ENCODE results near the gene HFM1. TPM values are rescaled to one million over a fixed set of nuclear protein-coding genes. Genes with fewer than 3 reads are reported as not detected.

The HFM1 gene
- total RNA-seq, 1 experiment from 2014 or later: 2.0 TPM

DNA sequence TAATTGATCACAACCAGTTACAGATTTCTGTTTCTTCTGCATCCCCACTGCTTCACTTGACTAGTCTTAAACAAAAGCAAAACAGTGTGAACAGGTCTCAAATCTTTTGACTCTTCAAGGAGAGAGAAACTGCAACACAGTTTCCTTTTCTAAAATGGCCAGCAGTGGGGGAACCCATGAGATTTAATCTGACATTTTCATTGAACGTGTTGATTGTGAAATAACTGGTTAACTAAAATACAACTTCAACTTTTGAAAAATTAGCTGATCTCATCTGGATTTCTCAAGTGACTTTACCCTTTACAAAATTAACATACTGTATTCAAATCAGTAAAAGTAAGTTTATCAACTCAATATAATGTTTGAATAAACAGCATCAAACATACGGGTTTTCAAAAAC is 143.0 kb downstream of the HFM1 start:
- no peak for DNase-seq (ENCODE audit: low read depth)

DNA sequence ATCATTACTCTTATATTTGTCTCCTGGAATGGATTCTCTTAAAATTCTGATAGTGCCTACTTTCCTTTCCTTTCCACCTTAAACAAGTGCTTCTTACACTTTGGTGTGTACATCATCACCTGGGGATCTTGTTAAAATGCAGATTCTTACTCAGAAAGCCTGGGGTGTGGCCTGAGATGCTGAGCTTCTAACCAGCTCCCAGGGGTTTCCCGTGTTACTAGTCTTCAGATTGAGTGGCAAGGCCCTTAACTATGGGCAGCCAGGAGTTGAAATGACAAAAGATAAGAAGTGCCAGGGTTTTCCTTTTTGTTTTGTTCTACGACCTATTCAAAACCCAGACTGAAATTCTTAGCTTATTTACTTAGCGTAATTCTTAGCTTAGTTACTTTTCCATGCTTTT is 159.2 kb downstream of the HFM1 start:
- DNase-seq (ENCODE audit: low read depth): no peak

DNA sequence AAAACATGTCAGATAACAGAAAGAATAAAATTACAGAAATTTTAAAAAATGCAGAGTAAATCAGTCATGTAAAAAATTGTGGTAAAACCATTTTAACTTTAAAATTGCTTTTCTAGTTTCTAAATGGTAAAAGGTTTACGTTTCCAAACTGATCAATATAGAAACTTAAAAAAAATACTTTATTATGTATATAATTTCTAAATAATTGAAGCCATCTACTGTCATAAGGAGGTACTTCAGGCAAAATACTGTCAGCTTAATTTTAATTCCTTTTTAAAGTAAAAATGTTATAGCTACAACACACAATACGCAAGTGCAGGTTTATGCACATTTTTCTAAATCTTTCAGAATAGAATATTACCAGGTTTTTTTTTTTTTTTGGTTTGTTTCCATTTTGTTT is 159.9 kb downstream of the HFM1 start:
- DNase-seq (ENCODE audit: low read depth): no peak

DNA sequence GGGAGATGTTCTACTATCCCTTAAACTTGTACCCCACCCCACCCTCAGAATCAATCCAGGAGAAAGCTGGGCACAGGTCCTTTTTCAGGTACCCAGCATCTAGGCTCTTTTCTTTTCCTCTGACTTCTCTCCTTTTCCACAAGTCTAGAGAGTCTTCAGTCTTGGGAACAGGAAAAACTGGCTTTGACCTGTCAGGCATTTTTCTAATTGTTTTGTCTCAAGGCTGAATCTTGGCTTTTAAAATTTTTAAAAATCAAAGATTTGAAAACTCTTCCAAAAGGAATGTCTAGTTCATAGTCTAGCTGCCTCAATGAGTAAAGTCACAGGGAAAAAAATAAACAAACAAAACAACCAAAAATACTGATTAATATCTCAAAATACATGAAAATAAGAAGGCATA is 161.5 kb downstream of the HFM1 start:
- no peak for DNase-seq (ENCODE audit: low read depth)

DNA sequence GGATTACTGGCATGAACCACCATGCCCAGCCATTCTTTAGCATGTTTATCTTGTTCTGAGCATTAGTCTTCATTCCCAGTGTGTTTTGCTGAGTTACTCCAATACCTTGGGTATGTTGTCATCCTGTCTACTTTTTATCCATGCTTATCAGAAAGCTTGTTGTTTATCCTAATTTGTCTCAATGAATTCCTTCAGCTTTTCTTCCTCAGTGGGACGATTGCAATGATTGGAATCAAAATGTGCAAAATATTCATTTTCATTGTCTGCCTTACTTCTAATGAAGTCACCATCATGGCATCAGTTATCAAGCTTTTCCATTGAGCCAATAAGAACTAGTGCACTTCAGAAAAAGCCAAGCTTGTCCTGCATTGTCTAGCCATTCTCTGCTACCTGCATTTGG is 170.5 kb downstream of the HFM1 start:
- DNase-seq (ENCODE audit: low read depth): no peak

DNA sequence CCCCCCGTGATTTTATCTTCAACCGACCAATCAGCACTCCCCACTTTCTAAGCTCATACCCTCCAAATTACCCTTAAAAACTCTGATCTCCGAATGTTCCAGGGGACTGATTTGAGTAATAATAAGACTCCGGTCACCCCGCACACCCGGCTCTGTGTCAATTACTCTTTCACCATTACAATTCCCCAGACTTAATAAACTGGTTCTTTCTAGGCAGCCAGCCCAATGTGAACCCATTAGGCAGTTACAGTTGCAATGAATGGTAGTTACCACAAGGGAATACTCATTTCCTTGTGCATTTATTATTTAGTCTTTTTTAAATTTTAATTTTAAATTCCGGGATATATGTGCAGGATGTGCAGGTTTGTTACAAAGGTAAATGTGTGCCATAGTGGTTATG is 177.9 kb downstream of the HFM1 start:
- DNase-seq (ENCODE audit: low read depth): no peak

DNA sequence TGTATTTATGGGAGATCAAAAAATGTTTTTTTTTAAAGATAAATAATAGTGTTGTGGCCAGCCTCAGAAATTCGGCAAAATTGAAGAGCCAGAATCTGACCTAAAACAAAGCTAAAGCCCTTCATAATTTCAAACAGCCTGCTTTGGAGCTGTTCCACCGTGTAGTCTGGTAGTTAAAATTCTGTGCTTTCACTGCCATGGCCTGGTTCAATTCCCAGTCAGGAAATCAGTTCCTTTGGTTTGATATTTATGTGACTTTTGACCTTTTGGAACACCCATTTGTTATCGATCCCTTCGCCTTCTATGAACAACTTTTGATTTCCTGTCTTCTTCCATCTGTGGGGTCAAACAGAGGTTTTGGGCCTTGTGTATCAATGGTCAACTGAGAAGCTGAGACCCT is 179.8 kb downstream of the HFM1 start:
- no peak for DNase-seq (ENCODE audit: low read depth)

DNA sequence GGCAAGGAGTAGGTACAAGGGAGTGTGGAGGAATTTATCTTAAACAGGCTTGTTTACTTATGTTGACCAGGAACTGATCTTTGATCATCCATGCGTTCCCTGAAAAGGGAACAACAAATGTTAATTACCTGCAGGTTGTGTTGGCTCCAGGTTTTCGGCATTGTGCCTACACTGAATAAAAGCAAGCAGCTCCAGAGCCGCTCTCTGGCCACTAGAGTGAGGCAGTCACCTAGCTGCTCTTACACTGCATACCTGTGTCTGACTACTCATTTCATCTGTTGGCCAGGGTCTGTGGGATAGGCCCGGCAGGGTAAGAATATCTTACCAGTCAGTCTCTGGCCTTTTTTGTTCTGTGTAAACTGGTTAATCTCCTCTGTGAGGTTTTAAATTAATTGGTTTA is 183.6 kb downstream of the HFM1 start:
- DNase-seq (ENCODE audit: low read depth): no peak

DNA sequence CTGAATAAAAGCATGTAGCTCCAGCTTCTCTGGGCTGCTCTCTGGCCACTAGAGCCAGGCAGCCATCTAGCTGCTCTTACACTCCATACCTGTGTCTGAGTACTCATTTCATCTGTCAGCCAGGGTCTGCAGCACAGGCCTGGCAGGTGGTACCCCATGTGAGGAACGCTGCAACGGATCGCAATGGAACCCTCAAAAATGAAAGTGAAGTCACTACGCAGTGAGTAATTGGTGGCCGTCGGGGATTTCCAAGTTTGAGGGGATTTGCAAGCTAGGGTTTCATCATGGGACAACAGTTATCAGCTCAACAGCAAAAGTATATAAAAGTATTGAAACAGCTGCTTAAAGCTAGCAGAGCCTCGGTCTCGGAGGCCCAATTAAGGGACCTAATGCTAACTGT is 186.7 kb downstream of the HFM1 start:
- peak; percentile 61 for DNase-seq (ENCODE audit: low read depth)

Other genes with a start within 250 kb of the HFM1 start
- 26.2 and 29.0 TPM in 2 replicates for gene CDC7, start 96.0 kb upstream of the HFM1 start, total RNA-seq (2014; rRNA removed; shearing (Covaris generic))

All from Daoy (cell line).